ENCODE measurements around the gene OSBPL2. TPM values are rescaled to one million over a fixed set of nuclear protein-coding genes. Genes with fewer than 3 reads are reported as not detected.

OSBPL2 gene
- total RNA-seq, 4 donors from 2014 or later, result 25.3 to 43.1 (median 27.6) TPM

- no peak for TF ChIP-seq CTCF (IDR thresholded peaks at IDR 0.05; ENCODE audit: low read depth)
Measured at GRCh38 chr20:62233684-62234083, 4.6 kb upstream of the OSBPL2 start.

GRCh38 chr20:62234339-62234738 lies 4.0 kb upstream of the OSBPL2 start:
- TF ChIP-seq CTCF (IDR thresholded peaks at IDR 0.05; ENCODE audit: low read depth), result no peak

- TF ChIP-seq CTCF (IDR thresholded peaks at IDR 0.05; ENCODE audit: low read depth), result no peak
Measured at GRCh38 chr20:62235001-62235776, 3.1 kb upstream of the OSBPL2 start.

- no peak for TF ChIP-seq CTCF (IDR thresholded peaks at IDR 0.05; ENCODE audit: low read depth)
Measured at GRCh38 chr20:62235777-62236157, 2.6 kb upstream of the OSBPL2 start.

GRCh38 chr20:62236200-62236599 lies 2.1 kb upstream of the OSBPL2 start:
- TF ChIP-seq CTCF (IDR thresholded peaks at IDR 0.05; ENCODE audit: low read depth), result no peak

- no peak for TF ChIP-seq CTCF (IDR thresholded peaks at IDR 0.05; ENCODE audit: low read depth)
Measured at GRCh38 chr20:62236766-62237513, 1.4 kb upstream of the OSBPL2 start.

GRCh38 chr20:62237514-62237800 lies 864 bp upstream of the OSBPL2 start:
- TF ChIP-seq CTCF (IDR thresholded peaks at IDR 0.05; ENCODE audit: low read depth), result no peak

All from subcutaneous adipose tissue (tissue), 4 donors.